ENCODE measurements around the gene CPSF2. TPM values are rescaled to one million over a fixed set of nuclear protein-coding genes. Genes with fewer than 3 reads are reported as not detected.

CPSF2 gene
- total and polyA plus RNA-seq, 10 of the 15 experiments (the other 5 are each of a cell fraction or from before 2014, with no cell fraction given), result 18.2 to 71.8 (median 47.0) TPM

DNA sequence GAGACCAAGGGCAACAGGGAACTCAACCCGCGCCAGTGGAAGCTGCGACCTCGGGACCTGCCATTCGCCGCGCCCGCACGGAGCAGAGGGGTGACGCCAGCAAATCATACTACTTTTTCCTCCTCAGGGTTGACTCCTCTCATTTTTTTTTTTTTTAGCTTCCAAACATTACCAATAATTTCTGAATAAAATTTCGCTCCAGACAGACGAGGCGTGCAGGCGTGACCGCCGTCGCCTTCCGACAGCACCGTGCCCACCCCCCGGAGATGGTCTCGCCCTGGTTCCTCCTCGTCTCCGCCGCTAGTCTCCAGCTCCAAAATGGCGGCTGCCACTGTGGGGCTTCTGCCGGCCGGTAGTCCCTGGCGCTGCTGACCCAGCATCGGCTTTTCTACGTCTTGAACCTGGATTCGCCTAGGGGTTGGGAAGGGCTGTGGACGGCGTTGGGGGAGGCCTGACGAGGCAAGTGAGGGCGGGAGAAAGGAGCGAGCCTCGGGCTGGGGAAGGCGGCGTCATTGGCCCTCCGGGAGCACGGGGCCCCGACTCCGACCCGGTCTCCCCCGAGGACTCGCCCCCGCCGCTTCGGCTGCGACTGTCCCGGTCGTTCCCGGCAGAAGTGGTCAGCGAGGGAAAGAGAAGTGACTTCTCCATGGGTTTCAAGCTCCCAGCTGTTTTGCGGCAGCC lies at the start of gene CPSF2, which contains the start of gene NDUFB1 (continued):
- no peak for TF ChIP-seq BMI1 (IDR thresholded peaks at IDR 0.05; ENCODE audit: borderline replicate concordance)
- TF ChIP-seq MYC (IDR thresholded peaks at IDR 0.05; ENCODE audit: insufficient read depth, insufficient read length, insufficient replicate concordance, low read length, severe bottlenecking), result no peak
- TF ChIP-seq SREBF2 (IDR thresholded peaks at IDR 0.05; ENCODE audit: low read length), result 0 out of 2 replicates have a peak, but pooled peaks have one; percentile 28
- 0 out of 2 replicates have a peak, but pooled peaks have one; percentile 6 for TF ChIP-seq MXI1 (IDR thresholded peaks at IDR 0.05; ENCODE audit: low read depth, low read length)
- TF ChIP-seq POLR2AphosphoS2 (IDR thresholded peaks at IDR 0.05; ENCODE audit: low read depth, low read length), result peak; percentile 52; the same call in 1 of the 2 replicates
- TF ChIP-seq, protein P1, sequence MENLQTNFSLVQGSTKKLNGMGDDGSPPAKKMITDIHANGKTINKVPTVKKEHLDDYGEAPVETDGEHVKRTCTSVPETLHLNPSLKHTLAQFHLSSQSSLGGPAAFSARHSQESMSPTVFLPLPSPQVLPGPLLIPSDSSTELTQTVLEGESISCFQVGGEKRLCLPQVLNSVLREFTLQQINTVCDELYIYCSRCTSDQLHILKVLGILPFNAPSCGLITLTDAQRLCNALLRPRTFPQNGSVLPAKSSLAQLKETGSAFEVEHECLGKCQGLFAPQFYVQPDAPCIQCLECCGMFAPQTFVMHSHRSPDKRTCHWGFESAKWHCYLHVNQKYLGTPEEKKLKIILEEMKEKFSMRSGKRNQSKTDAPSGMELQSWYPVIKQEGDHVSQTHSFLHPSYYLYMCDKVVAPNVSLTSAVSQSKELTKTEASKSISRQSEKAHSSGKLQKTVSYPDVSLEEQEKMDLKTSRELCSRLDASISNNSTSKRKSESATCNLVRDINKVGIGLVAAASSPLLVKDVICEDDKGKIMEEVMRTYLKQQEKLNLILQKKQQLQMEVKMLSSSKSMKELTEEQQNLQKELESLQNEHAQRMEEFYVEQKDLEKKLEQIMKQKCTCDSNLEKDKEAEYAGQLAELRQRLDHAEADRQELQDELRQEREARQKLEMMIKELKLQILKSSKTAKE (IDR thresholded peaks at IDR 0.05; ENCODE audit: low read depth, poor library complexity, severe bottlenecking), result peak; percentile 98
- TF ChIP-seq RB1 (IDR thresholded peaks at IDR 0.05; ENCODE audit: borderline replicate concordance), result peak; percentile 69; the same call in 1 of the 2 replicates
- TF ChIP-seq NR2F1 (conservative IDR thresholded peaks at IDR 0.05), result peak; percentile 56; the same call in 1 of the 2 replicates
- TF ChIP-seq ZNF217 (IDR thresholded peaks at IDR 0.05), result no peak
- peak; percentile 36 for TF ChIP-seq SMAD1 (IDR thresholded peaks at IDR 0.05; ENCODE audit: low read depth, partially characterized antibody)
- no peak for TF ChIP-seq CBX5 (IDR thresholded peaks at IDR 0.05; ENCODE audit: low read depth)
- TF ChIP-seq, protein P2, sequence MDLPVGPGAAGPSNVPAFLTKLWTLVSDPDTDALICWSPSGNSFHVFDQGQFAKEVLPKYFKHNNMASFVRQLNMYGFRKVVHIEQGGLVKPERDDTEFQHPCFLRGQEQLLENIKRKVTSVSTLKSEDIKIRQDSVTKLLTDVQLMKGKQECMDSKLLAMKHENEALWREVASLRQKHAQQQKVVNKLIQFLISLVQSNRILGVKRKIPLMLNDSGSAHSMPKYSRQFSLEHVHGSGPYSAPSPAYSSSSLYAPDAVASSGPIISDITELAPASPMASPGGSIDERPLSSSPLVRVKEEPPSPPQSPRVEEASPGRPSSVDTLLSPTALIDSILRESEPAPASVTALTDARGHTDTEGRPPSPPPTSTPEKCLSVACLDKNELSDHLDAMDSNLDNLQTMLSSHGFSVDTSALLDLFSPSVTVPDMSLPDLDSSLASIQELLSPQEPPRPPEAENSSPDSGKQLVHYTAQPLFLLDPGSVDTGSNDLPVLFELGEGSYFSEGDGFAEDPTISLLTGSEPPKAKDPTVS (IDR thresholded peaks at IDR 0.05; ENCODE audit: low read depth, low read length), result no peak
- peak in 1 of 2 experiments; percentile 32; a peak in 1 of 3 replicates for TF ChIP-seq EGR1 (IDR thresholded peaks at IDR 0.05; ENCODE audit: borderline replicate concordance in 1 of 2, low read depth in 2 of 2, low read length in 2 of 2)
- peak; percentile 18; the same call in 1 of the 2 replicates for TF ChIP-seq PAX5 (IDR thresholded peaks at IDR 0.05; ENCODE audit: borderline replicate concordance, low read depth, low read length)
- no peak; the same call in 1 of the 2 replicates for TF ChIP-seq BACH1 (IDR thresholded peaks at IDR 0.05; ENCODE audit: borderline replicate concordance)
- TF ChIP-seq, protein P3, sequence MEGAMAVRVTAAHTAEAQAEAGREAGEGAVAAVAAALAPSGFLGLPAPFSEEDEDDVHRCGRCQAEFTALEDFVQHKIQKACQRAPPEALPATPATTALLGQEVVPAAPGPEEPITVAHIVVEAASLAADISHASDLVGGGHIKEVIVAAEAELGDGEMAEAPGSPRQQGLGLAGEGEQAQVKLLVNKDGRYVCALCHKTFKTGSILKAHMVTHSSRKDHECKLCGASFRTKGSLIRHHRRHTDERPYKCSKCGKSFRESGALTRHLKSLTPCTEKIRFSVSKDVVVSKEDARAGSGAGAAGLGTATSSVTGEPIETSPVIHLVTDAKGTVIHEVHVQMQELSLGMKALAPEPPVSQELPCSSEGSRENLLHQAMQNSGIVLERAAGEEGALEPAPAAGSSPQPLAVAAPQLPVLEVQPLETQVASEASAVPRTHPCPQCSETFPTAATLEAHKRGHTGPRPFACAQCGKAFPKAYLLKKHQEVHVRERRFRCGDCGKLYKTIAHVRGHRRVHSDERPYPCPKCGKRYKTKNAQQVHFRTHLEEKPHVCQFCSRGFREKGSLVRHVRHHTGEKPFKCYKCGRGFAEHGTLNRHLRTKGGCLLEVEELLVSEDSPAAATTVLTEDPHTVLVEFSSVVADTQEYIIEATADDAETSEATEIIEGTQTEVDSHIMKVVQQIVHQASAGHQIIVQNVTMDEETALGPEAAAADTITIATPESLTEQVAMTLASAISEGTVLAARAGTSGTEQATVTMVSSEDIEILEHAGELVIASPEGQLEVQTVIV (IDR thresholded peaks at IDR 0.05; ENCODE audit: borderline replicate concordance, partially characterized antibody), result peak; percentile 96
- no peak for TF ChIP-seq MEF2A (IDR thresholded peaks at IDR 0.05; ENCODE audit: insufficient read depth, low read depth, low read length)
- no peak for TF ChIP-seq KDM1A (IDR thresholded peaks at IDR 0.05; ENCODE audit: borderline replicate concordance)
- TF ChIP-seq, protein P4, sequence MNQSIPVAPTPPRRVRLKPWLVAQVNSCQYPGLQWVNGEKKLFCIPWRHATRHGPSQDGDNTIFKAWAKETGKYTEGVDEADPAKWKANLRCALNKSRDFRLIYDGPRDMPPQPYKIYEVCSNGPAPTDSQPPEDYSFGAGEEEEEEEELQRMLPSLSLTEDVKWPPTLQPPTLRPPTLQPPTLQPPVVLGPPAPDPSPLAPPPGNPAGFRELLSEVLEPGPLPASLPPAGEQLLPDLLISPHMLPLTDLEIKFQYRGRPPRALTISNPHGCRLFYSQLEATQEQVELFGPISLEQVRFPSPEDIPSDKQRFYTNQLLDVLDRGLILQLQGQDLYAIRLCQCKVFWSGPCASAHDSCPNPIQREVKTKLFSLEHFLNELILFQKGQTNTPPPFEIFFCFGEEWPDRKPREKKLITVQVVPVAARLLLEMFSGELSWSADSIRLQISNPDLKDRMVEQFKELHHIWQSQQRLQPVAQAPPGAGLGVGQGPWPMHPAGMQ (IDR thresholded peaks at IDR 0.05; ENCODE audit: borderline replicate concordance), result no peak
- no peak for TF ChIP-seq JUNB (IDR thresholded peaks at IDR 0.05)
- TF ChIP-seq RAD21 (IDR thresholded peaks at IDR 0.05; ENCODE audit: insufficient read depth, low read depth, low read length), result no peak
- peak; percentile 77; the same call in 1 of the 2 replicates for TF ChIP-seq SMAD5 (IDR thresholded peaks at IDR 0.05; ENCODE audit: low read depth)
- TF ChIP-seq JUND (IDR thresholded peaks at IDR 0.05; ENCODE audit: low read depth, low read length), result peak; percentile 98

Data from GM12878 (cell line).